GM23338 (cell line): ENCODE data around the gene KYAT1. TPM values are rescaled to one million over a fixed set of nuclear protein-coding genes. Genes with fewer than 3 reads are reported as not detected.
A peak's percentile ranks its signal among the peaks of the same experiment; 100 is the strongest.

Experiments used
- ATAC-seq: fragments of 200-7000 bp; cut with Tn5 transposase; 3 replicates; pipeline ENCODE4 v1.9.1; 2020
- DNase-seq: peaks from one replicate; pipeline ENCODE4 v3.0.0-alpha.2; 2015; ENCODE audit warnings: low spot score
- H2AFZ ChIP-seq: fragments of 200-600 bp; sonication (generic); 2 replicates; pipeline ENCODE4 v1.8.0; 2016; ENCODE audit warnings: antibody characterized with exemption, mild to moderate bottlenecking, moderate library complexity
- H3F3A ChIP-seq: fragments of 200-600 bp; sonication (generic); replicated peaks from 2 replicates; pipeline ENCODE4 v1.8.0; 2017; ENCODE audit warnings: antibody characterized with exemption, mixed run types, low read depth
- H3K27ac ChIP-seq: fragments of 200-600 bp; sonication (generic); 2 replicates; pipeline ENCODE4 v1.6.1; 2016; ENCODE audit warnings: low read depth
- H3K27me3 ChIP-seq: fragments of 200-600 bp; sonication (generic); 2 replicates; pipeline ENCODE4 v1.8.0; 2016; ENCODE audit warnings: mild to moderate bottlenecking, mixed run types, moderate library complexity; ENCODE audit not compliant: insufficient read depth
- H3K36me3 ChIP-seq: fragments of 200-600 bp; sonication (generic); 2 replicates; pipeline ENCODE4 v1.8.0; 2016; ENCODE audit warnings: mild to moderate bottlenecking; ENCODE audit not compliant: insufficient read depth
- H3K4me1 ChIP-seq: fragments of 200-600 bp; sonication (generic); 2 replicates; pipeline ENCODE4 v1.8.0; 2016; ENCODE audit warnings: mild to moderate bottlenecking, moderate library complexity; ENCODE audit not compliant: insufficient read depth
- H3K4me2 ChIP-seq: fragments of 200-600 bp; sonication (generic); 2 replicates; pipeline ENCODE4 v1.7.1; 2017; ENCODE audit warnings: mixed run types
- H3K4me3 ChIP-seq: fragments of 200-600 bp; sonication (generic); 2 replicates; pipeline ENCODE4 v1.6.1; 2016; ENCODE audit warnings: mixed run types
- H3K79me2 ChIP-seq: fragments of 200-600 bp; sonication (generic); replicated peaks from 2 replicates; pipeline ENCODE4 v1.8.0; 2017; ENCODE audit warnings: mild to moderate bottlenecking; ENCODE audit not compliant: insufficient read depth
- H3K9me2 ChIP-seq: fragments of 200-600 bp; sonication (generic); 2 replicates; pipeline ENCODE4 v1.8.0; 2017; ENCODE audit not compliant: insufficient read depth
- H4K20me1 ChIP-seq: fragments of 200-600 bp; sonication (generic); replicated peaks from 2 replicates; pipeline ENCODE4 v1.8.0; 2017; ENCODE audit warnings: mild to moderate bottlenecking; ENCODE audit not compliant: insufficient read depth
- H3K27ac Mint-ChIP-seq: 2 replicates; pipeline ENCODE4 v1.8.0; 2020; ENCODE audit warnings: inconsistent platforms, mild to moderate bottlenecking, moderate library complexity, mixed read lengths
- H3K27me3 Mint-ChIP-seq: 3 replicates; pipeline ENCODE4 v1.8.0; 2022; ENCODE audit warnings: low read depth, mild to moderate bottlenecking, moderate library complexity, mixed read lengths, inconsistent platforms; ENCODE audit not compliant: insufficient read depth, poor library complexity
- H3K36me3 Mint-ChIP-seq: 3 replicates; pipeline ENCODE4 v1.8.0; 2021; ENCODE audit warnings: low read depth, mild to moderate bottlenecking, inconsistent platforms, moderate library complexity, mixed read lengths
- H3K4me1 Mint-ChIP-seq: 3 replicates; pipeline ENCODE4 v1.8.0; 2020; ENCODE audit warnings: mild to moderate bottlenecking, inconsistent platforms, mixed read lengths
- H3K4me3 Mint-ChIP-seq: 3 replicates; pipeline ENCODE4 v1.8.0; 2021; ENCODE audit warnings: moderate library complexity, mild to moderate bottlenecking, inconsistent platforms, mixed read lengths
- H3K9me3 Mint-ChIP-seq: 3 replicates; pipeline ENCODE4 v1.8.0; 2020; ENCODE audit warnings: moderate library complexity, mild to moderate bottlenecking, inconsistent platforms, mixed read lengths
- EZH2phosphoT487 ChIP-seq: fragments of 200-600 bp; sonication (generic); IDR thresholded peaks from one replicate; pipeline ENCODE4 v1.8.1; 2018; ENCODE audit warnings: antibody characterized with exemption; ENCODE audit not compliant: unreplicated experiment
- STAT1 ChIP-seq: IDR thresholded peaks from one replicate; pipeline ENCODE4 v1.6.1; 2016; ENCODE audit warnings: antibody characterized with exemption; ENCODE audit not compliant: unreplicated experiment
- ZNF114 ChIP-seq: fragments of 250-450 bp; sonication (Bioruptor Pico); IDR thresholded peaks from 2 replicates; pipeline ENCODE4 v1.5.0; 2020; ENCODE audit warnings: mild to moderate bottlenecking, moderate library complexity
- polyA plus RNA-seq: library from polyadenylated mRNA; unstranded; fragments of >200 nt; fragmentation: Nextera tagmentation; extraction: Ambion mirVana; gene quantifications from 2 replicates; pipeline ENCODE4 v1.2.1, GENCODE V29; 2016
- total RNA-seq: library from RNA; depleted of rRNA; stranded (reverse); fragments of >200 nt; shearing (Covaris generic); gene quantifications from 2 replicates; pipeline ENCODE4 v1.2.3, GENCODE V29; 2014
- TF ChIP-seq, protein P1 (sequence below), 2 experiments: fragments of 200-600 bp in 1 of 2; sonication (generic) in 1 of 2; conservative IDR thresholded peaks; 2 replicates each; pipeline versions ENCODE4 v1.5.1 to v1.6.1; 2016 to 2017; ENCODE audit warnings: antibody characterized with exemption in 2 of 2, low read depth in 2 of 2, mild to moderate bottlenecking in 2 of 2, moderate library complexity in 1 of 2
- TF ChIP-seq, protein P2 (sequence below): fragments of 250-450 bp; sonication (Bioruptor Pico); IDR thresholded peaks from 2 replicates; pipeline ENCODE4 v1.5.0; 2020; ENCODE audit warnings: mild to moderate bottlenecking, moderate library complexity
- TF ChIP-seq, protein P3 (sequence below): IDR thresholded peaks from one replicate; pipeline ENCODE4 v1.6.1; 2018; ENCODE audit warnings: antibody characterized with exemption; ENCODE audit not compliant: unreplicated experiment

KYAT1 gene
- total and polyA plus RNA-seq, 2 experiments from 2014 or later = 26.1 to 34.0 TPM

DNA sequence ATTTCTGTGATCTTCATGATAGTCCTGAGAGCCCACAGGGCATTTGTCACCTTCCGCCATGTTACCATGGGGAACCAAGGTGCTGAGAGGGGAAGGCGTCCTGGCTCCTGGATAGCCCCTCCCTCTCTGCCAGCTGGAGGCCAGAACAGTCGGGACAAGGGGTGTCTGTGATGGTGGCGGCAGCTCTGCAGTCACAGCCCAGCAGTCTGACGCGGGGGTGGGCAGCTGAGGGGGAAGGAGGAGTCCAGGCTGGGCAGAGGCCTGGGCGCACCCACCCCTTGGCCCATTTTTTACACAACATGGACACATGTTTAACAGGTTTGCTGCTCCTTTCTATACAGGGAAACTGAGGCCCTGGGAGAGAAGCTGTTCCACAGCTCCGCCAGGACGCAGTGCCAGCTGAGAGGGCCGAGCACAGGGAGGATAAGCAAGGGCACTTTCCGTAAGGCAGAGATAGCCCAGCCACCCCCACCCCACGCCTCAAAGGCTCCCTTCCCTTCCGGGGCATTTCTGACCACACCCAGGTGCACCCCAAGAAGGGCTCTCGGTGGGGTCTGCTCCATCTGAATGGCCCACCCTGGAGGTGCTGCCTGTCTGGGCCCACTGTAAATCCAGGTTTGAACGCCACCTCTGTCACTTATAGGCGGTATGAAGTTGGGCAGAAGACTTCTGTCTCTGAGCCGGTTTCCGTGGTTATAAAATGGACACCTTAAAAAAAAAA is 17.3 kb upstream of the KYAT1 start (continued):
- TF ChIP-seq, protein P1, sequence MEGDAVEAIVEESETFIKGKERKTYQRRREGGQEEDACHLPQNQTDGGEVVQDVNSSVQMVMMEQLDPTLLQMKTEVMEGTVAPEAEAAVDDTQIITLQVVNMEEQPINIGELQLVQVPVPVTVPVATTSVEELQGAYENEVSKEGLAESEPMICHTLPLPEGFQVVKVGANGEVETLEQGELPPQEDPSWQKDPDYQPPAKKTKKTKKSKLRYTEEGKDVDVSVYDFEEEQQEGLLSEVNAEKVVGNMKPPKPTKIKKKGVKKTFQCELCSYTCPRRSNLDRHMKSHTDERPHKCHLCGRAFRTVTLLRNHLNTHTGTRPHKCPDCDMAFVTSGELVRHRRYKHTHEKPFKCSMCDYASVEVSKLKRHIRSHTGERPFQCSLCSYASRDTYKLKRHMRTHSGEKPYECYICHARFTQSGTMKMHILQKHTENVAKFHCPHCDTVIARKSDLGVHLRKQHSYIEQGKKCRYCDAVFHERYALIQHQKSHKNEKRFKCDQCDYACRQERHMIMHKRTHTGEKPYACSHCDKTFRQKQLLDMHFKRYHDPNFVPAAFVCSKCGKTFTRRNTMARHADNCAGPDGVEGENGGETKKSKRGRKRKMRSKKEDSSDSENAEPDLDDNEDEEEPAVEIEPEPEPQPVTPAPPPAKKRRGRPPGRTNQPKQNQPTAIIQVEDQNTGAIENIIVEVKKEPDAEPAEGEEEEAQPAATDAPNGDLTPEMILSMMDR (conservative IDR thresholded peaks at IDR 0.05; ENCODE audit: low read depth in 2 of 2) = no peak
- TF ChIP-seq ZNF114 (CRISPR knock-in tag) = no peak
- TF ChIP-seq, protein P2, sequence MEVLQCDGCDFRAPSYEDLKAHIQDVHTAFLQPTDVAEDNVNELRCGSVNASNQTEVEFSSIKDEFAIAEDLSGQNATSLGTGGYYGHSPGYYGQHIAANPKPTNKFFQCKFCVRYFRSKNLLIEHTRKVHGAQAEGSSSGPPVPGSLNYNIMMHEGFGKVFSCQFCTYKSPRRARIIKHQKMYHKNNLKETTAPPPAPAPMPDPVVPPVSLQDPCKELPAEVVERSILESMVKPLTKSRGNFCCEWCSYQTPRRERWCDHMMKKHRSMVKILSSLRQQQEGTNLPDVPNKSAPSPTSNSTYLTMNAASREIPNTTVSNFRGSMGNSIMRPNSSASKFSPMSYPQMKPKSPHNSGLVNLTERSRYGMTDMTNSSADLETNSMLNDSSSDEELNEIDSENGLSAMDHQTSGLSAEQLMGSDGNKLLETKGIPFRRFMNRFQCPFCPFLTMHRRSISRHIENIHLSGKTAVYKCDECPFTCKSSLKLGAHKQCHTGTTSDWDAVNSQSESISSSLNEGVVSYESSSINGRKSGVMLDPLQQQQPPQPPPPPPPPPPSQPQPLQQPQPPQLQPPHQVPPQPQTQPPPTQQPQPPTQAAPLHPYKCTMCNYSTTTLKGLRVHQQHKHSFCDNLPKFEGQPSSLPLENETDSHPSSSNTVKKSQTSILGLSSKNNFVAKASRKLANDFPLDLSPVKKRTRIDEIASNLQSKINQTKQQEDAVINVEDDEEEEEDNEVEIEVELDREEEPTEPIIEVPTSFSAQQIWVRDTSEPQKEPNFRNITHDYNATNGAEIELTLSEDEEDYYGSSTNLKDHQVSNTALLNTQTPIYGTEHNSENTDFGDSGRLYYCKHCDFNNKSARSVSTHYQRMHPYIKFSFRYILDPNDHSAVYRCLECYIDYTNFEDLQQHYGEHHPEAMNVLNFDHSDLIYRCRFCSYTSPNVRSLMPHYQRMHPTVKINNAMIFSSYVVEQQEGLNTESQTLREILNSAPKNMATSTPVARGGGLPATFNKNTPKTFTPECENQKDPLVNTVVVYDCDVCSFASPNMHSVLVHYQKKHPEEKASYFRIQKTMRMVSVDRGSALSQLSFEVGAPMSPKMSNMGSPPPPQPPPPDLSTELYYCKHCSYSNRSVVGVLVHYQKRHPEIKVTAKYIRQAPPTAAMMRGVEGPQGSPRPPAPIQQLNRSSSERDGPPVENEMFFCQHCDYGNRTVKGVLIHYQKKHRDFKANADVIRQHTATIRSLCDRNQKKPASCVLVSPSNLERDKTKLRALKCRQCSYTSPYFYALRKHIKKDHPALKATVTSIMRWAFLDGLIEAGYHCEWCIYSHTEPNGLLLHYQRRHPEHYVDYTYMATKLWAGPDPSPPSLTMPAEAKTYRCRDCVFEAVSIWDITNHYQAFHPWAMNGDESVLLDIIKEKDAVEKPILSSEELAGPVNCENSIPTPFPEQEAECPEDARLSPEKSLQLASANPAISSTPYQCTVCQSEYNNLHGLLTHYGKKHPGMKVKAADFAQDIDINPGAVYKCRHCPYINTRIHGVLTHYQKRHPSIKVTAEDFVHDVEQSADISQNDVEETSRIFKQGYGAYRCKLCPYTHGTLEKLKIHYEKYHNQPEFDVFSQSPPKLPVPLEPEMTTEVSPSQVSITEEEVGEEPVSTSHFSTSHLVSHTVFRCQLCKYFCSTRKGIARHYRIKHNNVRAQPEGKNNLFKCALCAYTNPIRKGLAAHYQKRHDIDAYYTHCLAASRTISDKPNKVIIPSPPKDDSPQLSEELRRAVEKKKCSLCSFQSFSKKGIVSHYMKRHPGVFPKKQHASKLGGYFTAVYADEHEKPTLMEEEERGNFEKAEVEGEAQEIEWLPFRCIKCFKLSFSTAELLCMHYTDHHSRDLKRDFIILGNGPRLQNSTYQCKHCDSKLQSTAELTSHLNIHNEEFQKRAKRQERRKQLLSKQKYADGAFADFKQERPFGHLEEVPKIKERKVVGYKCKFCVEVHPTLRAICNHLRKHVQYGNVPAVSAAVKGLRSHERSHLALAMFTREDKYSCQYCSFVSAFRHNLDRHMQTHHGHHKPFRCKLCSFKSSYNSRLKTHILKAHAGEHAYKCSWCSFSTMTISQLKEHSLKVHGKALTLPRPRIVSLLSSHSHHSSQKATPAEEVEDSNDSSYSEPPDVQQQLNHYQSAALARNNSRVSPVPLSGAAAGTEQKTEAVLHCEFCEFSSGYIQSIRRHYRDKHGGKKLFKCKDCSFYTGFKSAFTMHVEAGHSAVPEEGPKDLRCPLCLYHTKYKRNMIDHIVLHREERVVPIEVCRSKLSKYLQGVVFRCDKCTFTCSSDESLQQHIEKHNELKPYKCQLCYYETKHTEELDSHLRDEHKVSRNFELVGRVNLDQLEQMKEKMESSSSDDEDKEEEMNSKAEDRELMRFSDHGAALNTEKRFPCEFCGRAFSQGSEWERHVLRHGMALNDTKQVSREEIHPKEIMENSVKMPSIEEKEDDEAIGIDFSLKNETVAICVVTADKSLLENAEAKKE (CRISPR knock-in tag) = no peak

DNA sequence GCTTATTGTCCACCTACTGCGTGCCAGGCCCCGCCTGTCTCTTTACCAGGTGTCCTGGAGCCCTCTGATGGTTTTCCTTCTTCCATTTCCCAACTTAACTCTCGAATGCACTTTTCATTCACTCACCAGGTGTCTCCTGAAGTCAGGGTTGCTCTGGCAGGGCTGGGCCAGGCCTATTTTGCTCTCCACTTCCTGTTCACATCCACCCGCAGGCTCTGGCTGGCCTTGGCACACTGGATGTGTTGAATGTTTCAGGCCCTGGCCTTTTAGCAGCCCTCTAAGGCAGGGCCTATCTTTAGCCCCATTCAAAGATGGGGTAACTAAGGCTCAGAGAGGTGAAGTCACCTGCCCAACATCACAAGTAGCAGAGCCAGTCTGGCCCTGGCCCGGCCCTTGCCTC is 16.6 kb upstream of the KYAT1 start:
- peaks cover 42% of the 10 kb centered on the region for H3K36me3 Mint-ChIP-seq
- TF ChIP-seq EZH2phosphoT487 (no peak), STAT1 (no peak)
- TF ChIP-seq, protein P3, sequence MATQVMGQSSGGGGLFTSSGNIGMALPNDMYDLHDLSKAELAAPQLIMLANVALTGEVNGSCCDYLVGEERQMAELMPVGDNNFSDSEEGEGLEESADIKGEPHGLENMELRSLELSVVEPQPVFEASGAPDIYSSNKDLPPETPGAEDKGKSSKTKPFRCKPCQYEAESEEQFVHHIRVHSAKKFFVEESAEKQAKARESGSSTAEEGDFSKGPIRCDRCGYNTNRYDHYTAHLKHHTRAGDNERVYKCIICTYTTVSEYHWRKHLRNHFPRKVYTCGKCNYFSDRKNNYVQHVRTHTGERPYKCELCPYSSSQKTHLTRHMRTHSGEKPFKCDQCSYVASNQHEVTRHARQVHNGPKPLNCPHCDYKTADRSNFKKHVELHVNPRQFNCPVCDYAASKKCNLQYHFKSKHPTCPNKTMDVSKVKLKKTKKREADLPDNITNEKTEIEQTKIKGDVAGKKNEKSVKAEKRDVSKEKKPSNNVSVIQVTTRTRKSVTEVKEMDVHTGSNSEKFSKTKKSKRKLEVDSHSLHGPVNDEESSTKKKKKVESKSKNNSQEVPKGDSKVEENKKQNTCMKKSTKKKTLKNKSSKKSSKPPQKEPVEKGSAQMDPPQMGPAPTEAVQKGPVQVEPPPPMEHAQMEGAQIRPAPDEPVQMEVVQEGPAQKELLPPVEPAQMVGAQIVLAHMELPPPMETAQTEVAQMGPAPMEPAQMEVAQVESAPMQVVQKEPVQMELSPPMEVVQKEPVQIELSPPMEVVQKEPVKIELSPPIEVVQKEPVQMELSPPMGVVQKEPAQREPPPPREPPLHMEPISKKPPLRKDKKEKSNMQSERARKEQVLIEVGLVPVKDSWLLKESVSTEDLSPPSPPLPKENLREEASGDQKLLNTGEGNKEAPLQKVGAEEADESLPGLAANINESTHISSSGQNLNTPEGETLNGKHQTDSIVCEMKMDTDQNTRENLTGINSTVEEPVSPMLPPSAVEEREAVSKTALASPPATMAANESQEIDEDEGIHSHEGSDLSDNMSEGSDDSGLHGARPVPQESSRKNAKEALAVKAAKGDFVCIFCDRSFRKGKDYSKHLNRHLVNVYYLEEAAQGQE = no peak

More for the DNA sequence above, 16.6 kb upstream of the KYAT1 start:
- peaks cover 32% of the 10 kb centered on the region for H3K4me1 Mint-ChIP-seq
- Histone ChIP-seq H3K79me2 (peaks cover 49% of the 10 kb centered on the region), H3K4me1 (peaks cover 11% of the 10 kb centered on the region; the same call in 1 of the 2 replicates), H3K9me2 (no peaks in the 10 kb centered on the region), H3K4me3 (no peak overlapping the region), H3K27me3 (no peaks in the 10 kb centered on the region), H2AFZ (no peak overlapping the region), H4K20me1 (peaks cover 33% of the 10 kb centered on the region), H3K27ac (no peak overlapping the region), H3F3A (0 out of 2 replicates have a peak, but pooled peaks cover 3% of the 10 kb centered on the region), H3K4me2 (no peak overlapping the region), H3K36me3 (peaks cover 11% of the 10 kb centered on the region)
- H3K9me3 Mint-ChIP-seq = no peaks in the 10 kb centered on the region
- ATAC-seq = no peak
- peak overlapping the region; percentile 91 for H3K27ac Mint-ChIP-seq
- DNase-seq = no peak
- H3K4me3 Mint-ChIP-seq = no peak overlapping the region
- H3K27me3 Mint-ChIP-seq = peaks cover 5% of the 10 kb centered on the region
